Lower lobe of right lung (tissue), 2 donors: Measurements from ENCODE around the gene MT1HL1. TPM values are rescaled to one million over a fixed set of nuclear protein-coding genes. Genes with fewer than 3 reads are reported as not detected.

Experiments used
- ATAC-seq, 2 donors: fragments of 200-7000 bp; cut with Tn5 transposase; one replicate each; pipeline ENCODE4 v1.9.1; 2020 to 2022; ENCODE audit warnings: mild to moderate bottlenecking in 2 of 2, moderate library complexity in 2 of 2
- DNase-seq: peaks from one replicate; pipeline ENCODE4 v3.0.0-alpha.2; 2020
- H3K27ac ChIP-seq: fragments of 200-600 bp; one replicate; pipeline ENCODE4 v1.8.0; 2022
- H3K27me3 ChIP-seq: fragments of 200-600 bp; one replicate; pipeline ENCODE4 v1.8.0; 2022; ENCODE audit warnings: low read depth
- H3K36me3 ChIP-seq: fragments of 200-600 bp; one replicate; pipeline ENCODE4 v1.8.0; 2022; ENCODE audit warnings: mild to moderate bottlenecking
- H3K4me1 ChIP-seq: fragments of 200-600 bp; one replicate; pipeline ENCODE4 v1.8.0; 2022
- H3K4me3 ChIP-seq: fragments of 200-600 bp; one replicate; pipeline ENCODE4 v1.8.0; 2022; ENCODE audit warnings: mild to moderate bottlenecking
- H3K9me3 ChIP-seq: fragments of 200-600 bp; one replicate; pipeline ENCODE4 v1.8.0; 2022
- intact Hi-C: fragments of 100-400 bp; cut with DNase I; formaldehyde crosslinking; loops from one replicate; pipeline ENCODE4 v1.11.0; 2022
- total RNA-seq: library from RNA; stranded (reverse); fragmentation: NEBNext Ultra II Directional; extraction: Animal tissue kit (Norgen Biotek cat#: 25700); gene quantifications from one replicate; pipeline ENCODE4 v1.2.1, GENCODE V29; 2021
- TF ChIP-seq, protein P1 (sequence below): fragments of 200-600 bp; IDR thresholded peaks from one replicate; pipeline ENCODE4 v1.8.0; 2022; ENCODE audit warnings: antibody characterized with exemption, mild to moderate bottlenecking
- donor health status: DM: no; HTN: yes; CAD: no; lungs with severe emphysema.

The MT1HL1 gene
- total RNA-seq, 1 donor from 2014 or later: not detected

DNA sequence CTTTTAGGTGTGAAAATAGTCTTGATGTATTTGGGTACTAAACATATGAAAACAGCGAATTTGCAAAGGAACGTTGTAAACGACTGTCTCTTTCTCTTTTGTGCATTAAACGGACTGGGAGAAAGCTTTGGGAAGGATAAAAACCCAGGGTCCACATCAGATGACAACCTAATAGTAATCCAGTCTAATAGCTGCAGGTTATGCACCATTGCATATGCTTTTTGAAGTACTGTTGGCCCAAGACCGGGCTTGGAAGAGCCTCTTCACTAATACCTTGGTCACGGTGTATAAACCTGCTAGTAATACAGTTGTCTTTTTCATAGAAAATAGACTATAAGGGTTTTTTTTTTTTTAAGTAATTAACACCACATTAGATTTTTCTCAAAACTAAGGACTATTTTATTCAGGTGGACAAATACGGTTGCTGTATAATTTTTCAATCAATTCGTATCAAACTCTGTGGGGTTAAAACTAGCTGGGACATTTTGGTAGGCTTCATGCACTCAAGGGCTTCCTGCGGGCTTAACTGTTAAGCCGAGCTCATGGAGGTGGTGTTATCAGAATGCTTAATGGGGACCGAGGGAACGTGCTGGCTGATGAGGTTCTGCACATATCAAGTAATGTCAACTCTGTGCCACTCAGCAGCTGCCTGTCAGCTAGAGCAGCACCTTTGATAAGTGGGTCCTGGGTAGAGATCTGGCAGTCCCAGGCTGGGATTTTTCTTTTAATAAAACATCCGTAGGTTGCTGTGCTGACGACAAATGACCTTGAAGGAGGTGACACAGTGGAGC is 39.8 kb upstream of the MT1HL1 start:
- intact Hi-C loops: no loop called here
- H3K27me3 ChIP-seq: peaks cover 45% of the 10 kb centered on the region

DNA sequence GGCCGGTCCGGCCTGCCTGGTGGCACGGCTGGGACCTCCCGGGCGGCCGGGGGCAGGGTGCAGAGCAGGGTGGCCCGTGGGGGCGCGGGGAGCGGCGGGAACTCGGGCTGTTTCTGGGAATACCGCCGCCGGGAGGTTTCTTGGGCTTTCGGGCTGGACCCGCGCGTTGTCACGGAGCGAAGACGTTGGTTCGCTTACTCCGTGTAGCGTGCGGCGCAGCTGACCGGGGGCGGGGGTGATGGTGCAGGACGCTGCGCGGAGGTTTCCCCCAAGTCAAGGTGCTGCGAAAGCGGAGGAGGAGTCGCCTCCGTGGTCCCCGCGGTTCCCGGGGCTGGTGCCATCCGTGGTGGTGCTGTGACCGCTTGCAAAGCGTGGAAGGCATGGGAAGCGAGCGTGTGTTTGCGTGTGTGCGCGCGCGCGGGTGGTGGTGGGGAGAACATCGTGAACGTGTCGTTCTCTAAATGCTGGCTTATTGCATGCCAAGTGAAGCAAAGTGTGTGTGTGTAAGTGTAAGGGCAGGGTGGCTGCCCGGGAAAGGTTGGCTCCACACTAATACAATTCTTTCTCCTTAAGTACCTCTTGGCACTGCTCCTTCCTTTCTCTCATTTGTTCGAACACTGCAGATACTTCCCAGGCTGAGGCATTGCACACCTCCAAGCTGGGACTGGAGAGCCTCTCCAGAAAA is 38.8 kb upstream of the MT1HL1 start:
- Histone ChIP-seq H3K4me1 (peaks cover 9% of the 10 kb centered on the region), H3K27me3 (peaks cover 45% of the 10 kb centered on the region), H3K36me3 (no peaks in the 10 kb centered on the region), H3K9me3 (no peaks in the 10 kb centered on the region), H3K27ac (peak overlapping the region; percentile 57), H3K4me3 (peak overlapping the region; percentile 57)
- TF ChIP-seq, protein P1, sequence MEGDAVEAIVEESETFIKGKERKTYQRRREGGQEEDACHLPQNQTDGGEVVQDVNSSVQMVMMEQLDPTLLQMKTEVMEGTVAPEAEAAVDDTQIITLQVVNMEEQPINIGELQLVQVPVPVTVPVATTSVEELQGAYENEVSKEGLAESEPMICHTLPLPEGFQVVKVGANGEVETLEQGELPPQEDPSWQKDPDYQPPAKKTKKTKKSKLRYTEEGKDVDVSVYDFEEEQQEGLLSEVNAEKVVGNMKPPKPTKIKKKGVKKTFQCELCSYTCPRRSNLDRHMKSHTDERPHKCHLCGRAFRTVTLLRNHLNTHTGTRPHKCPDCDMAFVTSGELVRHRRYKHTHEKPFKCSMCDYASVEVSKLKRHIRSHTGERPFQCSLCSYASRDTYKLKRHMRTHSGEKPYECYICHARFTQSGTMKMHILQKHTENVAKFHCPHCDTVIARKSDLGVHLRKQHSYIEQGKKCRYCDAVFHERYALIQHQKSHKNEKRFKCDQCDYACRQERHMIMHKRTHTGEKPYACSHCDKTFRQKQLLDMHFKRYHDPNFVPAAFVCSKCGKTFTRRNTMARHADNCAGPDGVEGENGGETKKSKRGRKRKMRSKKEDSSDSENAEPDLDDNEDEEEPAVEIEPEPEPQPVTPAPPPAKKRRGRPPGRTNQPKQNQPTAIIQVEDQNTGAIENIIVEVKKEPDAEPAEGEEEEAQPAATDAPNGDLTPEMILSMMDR: no peak
- DNase-seq (no peak), ATAC-seq (peak; percentile 37 to 40)
- intact Hi-C loops: no loop called here

More for the DNA sequence above, 39.8 kb upstream of the MT1HL1 start:
- TF ChIP-seq, protein P1: no peak
- H3K4me3 ChIP-seq: peak overlapping the region; percentile 57
- no peaks in the 10 kb centered on the region for H3K36me3 ChIP-seq
- DNase-seq (no peak), ATAC-seq (no peak)
- peaks cover 9% of the 10 kb centered on the region for H3K4me1 ChIP-seq
- no peaks in the 10 kb centered on the region for H3K9me3 ChIP-seq
- no peak overlapping the region for H3K27ac ChIP-seq

DNA sequence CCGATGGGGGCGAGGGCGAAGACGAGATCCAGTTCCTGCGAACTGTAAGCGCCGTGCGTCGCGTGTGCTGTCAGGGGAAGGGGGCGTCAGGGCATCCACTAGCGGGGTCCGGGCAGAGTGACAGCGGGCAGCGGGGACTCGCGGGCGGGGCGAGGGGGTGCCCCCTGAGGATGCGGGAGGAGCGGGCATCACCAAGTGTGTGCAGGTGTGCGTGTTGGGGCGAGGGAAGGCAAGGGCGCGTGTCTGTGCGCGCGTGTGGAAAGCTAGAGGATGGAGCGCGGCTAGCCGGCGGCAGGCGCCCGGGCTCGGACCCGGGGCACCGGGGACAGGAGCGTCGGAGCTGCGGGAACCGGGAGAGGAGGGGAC is 38.3 kb upstream of the MT1HL1 start:
- Histone ChIP-seq H3K4me1 (peaks cover 9% of the 10 kb centered on the region), H3K36me3 (no peaks in the 10 kb centered on the region), H3K27me3 (peaks cover 45% of the 10 kb centered on the region), H3K27ac (peak overlapping the region; percentile 57), H3K9me3 (no peaks in the 10 kb centered on the region), H3K4me3 (peak overlapping the region; percentile 57)
- TF ChIP-seq, protein P1: no peak
- ATAC-seq (peak; percentile 6 to 25), DNase-seq (no peak)
- intact Hi-C loops: no loop called here

DNA sequence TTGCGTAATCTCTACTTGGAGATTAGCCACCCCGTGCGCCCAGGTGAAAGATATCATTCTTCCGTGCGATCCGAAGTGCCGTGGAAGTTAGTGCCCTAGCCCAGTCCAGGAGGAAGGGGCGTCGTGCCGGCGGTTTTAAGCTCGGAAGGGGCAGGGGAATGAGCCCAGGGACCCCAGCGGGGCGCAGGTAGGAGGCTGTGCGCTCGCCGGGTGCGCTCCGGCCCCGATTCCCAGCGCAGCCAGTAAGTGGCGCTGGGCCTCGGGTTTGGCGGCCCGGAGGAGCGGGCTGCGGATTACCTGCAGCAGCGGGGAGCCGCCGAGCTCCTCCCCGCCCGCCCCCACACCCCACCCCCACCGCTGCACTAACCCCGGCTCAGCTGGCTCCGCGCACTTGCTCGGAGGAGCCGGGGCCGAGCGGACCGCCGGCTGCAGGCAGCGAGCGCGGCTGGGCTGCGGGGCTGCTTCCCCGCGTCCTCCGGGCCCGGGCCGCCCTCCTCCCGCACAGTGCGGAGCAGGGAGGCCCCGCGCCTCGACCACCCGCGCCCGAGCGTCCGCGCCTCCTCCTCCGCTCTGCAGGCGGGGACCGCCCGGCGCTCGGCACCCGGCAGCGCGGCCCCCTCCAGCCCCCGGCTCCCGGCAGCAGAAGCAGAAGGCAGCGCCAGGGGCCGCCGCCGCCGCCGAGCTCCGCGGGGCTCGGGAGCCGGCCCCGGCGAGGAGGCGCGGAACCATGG is 37.7 kb upstream of the MT1HL1 start, which contains the start of gene RYR2:
Gene RYR2 (plus strand): TSS at position 390 of the 731 bp plus-strand sequence. CDS start 338 bp downstream, at position 728.
- ATAC-seq (peak; percentile 69 to 74), DNase-seq (no peak)
- Histone ChIP-seq H3K27ac (peak within 1 kb of the TSS; percentile 57), H3K4me3 (peak within 1 kb of the TSS; percentile 57), H3K36me3 (no peaks in the 10 kb centered on the region), H3K4me1 (peaks cover 9% of the 10 kb centered on the region), H3K27me3 (peaks cover 45% of the 10 kb centered on the region), H3K9me3 (no peaks in the 10 kb centered on the region)
- TF ChIP-seq, protein P1: peak; percentile 45
- intact Hi-C loops: no loop called here

DNA sequence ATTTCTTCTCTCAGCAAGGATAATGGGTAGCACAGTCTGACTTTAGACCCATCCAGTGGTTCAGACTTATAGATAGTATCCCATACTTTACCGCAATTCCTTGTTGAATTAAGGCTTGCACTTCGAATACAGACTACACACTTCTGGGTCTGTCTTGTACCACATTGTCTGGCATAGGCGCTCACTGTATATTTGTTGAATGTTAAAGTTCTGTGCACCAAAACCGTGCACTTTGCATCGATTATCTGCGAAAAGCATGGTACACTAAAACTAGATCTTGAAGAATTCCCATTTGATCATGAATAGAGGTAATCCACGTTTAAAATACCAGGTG is 37.2 kb upstream of the MT1HL1 start:
- H3K4me3 ChIP-seq: peak overlapping the region; percentile 57
- peaks cover 45% of the 10 kb centered on the region for H3K27me3 ChIP-seq
- intact Hi-C loops: no loop called here

More for the DNA sequence above, 37.2 kb upstream of the MT1HL1 start:
- ATAC-seq (no peak), DNase-seq (no peak)
- TF ChIP-seq, protein P1: no peak
- H3K4me1 ChIP-seq: peaks cover 9% of the 10 kb centered on the region
- H3K27ac ChIP-seq: no peak overlapping the region
- no peaks in the 10 kb centered on the region for H3K36me3 ChIP-seq
- no peaks in the 10 kb centered on the region for H3K9me3 ChIP-seq
